Cortex of kidney (tissue), 1 donor: ENCODE measurements around the gene CD40LG.

Source experiments
- DNase-seq: peaks from one replicate; lab custom pipeline; 2025; lab: John Stamatoyannopoulos, UW

Gene CD40LG

DNA sequence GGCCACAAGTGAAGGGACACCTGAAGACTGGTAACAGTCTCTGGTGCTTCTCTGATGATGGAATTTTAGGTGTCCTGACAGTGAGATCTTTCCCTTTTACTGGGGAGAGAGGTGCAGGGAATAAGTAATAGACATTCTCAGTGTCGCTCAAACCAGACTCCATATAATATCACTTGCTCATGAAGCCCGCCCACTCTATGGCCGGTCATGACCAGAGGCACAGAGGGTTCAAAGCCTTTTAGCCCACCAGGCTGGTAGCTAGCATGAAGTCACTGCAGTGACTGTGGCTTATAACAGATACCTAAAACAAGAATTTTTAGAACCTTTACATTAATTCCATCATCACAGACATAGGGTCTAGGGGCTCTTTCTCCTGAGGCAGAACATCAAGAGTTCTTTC is 2.9 kb downstream of the CD40LG start:
- no peak for DNase-seq

DNA sequence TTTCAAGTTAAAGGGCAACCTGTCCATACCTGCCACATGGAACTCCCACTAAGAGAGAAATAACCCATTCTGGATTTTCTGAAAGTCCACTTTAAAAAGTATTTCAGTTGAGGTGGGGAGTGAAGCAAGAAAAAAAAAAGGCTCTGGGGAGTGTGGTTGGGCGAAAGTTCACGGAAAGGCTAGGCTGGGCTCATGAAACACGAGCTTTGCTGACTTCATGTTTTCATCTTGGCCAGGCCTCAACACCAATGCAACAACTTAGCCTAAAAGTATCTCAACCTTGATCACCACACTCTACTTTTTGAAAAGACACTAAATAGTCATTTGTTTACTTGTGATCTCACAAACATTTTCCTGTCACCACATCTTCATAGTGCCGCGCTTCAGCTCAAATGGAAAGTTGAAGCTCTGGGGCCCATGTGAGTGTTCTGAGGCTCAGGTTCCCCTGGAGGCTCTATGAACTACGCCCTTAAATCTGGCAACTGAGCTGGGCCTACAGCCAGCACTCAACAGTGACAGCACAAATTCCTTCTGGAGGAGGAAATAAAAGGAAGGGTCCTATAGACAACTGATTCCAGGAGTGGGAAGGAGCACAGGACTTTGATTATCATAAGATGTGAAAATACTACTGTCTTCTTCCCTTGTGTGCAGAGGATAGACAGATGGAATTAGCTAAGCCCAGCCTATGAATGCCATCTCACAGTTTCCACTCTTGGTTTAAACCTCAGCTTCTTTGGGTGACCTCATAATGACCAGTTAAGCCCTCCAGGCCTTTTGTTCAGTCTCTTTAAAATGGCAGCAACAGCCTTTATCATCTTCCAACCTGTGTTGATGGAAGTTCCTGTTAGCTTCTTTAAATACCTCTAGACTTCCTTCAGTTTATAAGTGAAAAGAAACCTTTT is 5.1 kb downstream of the CD40LG start:
- DNase-seq = no peak

DNA sequence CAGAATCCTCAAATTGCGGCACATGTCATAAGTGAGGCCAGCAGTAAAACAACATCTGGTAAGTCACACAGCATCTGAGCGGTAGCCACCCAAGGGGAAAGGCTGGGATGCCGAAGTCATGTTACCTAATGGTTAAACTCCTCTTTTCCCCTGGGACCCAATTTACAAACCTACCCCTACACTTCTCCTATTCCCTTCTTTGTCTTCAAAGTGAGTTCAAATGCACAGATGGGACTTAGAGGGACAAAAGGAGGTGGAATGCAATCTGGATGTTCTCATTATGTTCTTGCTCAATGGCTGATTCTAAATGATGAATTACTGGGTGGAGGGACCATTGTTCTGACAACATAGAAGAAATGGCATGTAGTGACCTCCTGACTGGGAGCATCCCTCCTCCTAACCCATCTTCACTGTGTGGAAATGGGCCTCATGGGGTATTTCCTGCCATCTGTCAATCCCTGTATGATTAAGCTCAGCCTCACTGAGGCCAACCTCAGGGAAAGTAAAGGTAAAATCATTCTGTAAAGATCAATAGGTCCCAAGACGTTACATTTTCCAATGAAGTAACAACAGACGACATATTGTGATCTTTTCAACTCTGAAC is 8.5 kb downstream of the CD40LG start:
- no peak for DNase-seq

DNA sequence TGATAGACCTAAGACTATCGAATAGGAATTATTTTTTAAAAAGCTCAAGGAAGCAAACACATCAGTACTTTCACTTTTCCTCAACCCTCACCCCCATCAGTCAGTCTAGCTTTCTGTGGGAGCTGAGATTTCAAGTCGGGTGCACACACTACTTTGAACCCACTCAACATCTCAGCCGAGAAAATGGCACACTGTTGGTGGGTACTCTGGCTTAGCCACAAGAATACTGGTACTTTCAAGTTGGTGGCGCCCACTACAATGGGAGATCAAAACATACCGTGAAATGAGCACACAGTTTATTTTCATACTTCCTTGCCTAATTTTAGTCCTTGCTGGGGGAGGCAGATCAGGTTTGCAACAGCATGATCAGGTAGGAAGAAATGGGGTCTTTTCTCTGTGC is 10.2 kb downstream of the CD40LG start:
- no peak for DNase-seq

- no peak for DNase-seq
These were observed 11.2 kb downstream of the CD40LG start for GRCh38 chrX:136659174-136659573.

DNA sequence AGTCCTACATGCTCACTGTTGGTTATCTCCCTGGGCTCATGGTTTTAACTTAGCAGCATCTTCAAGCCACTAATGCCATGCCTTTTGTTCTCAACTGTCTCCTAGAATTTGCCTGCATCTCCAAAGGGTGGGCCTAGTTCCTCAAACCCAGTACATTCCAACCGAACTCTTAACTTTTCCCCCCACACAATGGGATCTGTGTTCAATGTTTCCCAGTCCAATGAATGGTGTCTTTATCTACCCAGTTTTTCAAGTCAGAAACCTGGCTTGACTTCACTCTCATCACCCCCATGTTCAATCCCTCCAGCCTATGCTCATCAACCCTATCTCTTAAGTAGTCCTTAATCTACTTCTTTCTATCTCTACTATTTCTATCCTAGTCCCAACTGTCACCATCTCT is 12.9 kb downstream of the CD40LG start:
- DNase-seq = no peak

GRCh38 chrX:136662104-136662503 is 14.1 kb downstream of the CD40LG start:
- no peak for DNase-seq

DNA sequence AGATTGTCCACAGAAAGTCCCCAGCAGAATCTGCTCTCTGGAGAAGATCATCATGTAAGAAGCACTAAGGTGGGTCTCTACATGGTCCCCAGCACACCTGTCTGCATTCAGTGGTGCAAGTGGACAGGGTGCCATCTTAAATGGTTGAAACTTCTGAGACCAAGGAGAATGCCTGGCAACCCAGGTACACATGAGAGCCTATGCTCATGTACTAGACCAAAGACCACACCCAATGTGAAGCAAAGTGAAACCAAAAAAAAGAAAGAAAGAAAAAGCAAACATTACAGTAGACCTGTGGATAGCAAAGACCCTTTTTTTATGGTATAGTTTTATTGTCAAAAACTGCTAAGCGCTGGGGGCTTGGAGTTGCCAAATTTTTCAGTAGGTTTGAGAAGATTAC is 15.0 kb downstream of the CD40LG start:
- no peak for DNase-seq

- no peak for DNase-seq
These were observed 17.4 kb downstream of the CD40LG start for GRCh38 chrX:136665258-136665900.

- no peak for DNase-seq
These were observed 18.1 kb downstream of the CD40LG start for GRCh38 chrX:136666088-136666487.

GRCh38 chrX:136667446-136668168 is 19.6 kb downstream of the CD40LG start:
- DNase-seq = no peak

DNA sequence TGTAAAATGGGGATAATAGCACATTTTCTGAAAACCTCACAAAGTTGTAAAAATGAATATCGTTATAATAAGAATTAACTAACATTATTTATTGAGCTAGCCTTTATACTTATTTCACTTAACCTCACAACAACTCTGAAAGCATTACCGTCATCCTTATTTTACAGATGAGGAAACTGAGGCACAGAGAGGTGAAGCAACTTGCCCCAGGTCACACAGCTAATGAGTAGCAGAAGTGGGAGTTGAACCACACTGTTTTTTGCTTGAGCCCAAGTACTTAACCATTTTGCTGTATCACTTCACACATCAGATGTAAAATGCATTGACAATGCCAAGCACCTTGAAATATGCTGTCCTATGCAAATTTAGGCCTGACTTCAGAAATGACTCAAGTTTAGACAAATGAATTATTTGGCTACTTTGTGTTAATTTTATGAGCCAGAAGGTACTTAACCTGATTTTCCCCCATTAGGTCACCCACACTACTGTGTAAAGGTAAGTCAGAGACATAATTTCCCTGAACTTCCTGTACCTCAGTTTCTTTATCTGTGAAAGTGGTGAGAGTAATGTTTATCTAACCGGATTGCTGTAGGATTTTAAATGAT is 23.1 kb downstream of the CD40LG start:
- no peak for DNase-seq

DNA sequence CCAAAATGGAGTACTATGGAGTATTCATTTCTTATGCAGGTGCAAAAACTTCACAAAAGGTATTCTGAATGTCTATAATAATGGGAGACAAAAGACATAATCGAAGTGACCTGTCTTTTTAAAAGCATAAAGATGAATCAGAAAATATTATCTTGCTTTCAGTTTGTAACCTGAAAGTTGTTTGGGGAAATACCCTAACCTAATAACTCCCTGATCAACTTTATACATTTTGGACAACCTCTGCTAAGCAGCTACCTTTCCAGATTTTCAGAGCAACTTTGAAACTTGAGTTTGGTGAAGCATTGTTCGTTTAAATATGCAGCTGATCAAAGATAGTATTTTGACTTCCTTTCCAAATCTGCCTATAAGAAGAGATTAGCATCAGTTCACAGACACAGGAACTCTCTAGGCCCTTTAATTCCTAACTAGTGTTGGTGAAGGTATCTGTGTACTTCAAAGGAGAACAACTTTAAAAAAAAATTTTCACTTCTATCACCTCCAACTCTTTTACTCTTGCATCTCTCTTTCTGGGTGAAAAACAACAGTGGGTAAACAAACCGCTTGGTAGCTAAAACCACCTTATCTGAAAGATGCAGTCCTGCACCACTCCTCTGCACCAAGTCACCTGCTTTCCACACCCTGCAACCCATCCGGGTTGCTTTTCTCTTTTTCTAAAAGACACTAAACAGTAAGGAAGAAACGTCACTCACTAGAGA is 26.5 kb downstream of the CD40LG start:
- DNase-seq = no peak

DNA sequence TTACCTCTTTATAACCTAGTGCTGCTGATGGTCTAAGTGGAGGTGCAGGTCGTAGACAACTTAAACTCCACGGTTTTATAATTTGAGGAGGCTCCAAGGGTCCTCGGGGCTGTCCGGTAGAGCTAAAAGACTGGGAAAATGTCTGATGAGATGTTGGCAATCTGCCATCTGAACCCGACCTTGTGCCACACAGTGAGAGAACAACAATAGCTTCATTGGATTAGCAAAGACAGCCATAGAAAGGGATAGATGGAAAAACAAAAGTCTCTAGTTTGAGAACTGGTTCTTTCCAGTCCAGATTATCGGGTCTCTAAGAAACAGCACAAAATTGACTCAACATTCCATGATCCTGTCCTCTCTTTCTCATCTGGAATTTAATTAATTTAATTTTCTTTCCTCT is 31.6 kb downstream of the CD40LG start:
- DNase-seq = no peak

- DNase-seq = no peak
These were observed 36.2 kb downstream of the CD40LG start for GRCh38 chrX:136684120-136684519.

DNA sequence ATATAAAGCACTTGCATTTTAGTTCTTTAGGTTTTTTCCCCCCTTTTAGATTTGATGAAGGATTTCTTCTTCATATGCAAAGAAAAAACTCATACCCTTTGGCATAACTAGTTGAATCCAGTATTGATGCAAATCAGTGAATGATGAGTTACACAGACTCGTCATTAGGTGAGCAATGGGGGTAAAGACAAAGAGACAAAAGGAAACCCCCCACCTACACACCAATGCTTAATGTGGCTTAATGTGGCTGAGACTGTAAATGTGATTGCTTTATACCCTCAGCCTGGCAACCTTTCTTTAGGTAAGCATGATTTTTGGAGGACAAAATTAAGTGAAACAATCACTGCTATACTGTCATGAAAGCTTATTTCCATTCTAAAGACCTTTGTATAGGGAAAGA is 39.5 kb downstream of the CD40LG start:
- no peak for DNase-seq

GRCh38 chrX:136689436-136689835 is 41.5 kb downstream of the CD40LG start:
- no peak for DNase-seq

DNA sequence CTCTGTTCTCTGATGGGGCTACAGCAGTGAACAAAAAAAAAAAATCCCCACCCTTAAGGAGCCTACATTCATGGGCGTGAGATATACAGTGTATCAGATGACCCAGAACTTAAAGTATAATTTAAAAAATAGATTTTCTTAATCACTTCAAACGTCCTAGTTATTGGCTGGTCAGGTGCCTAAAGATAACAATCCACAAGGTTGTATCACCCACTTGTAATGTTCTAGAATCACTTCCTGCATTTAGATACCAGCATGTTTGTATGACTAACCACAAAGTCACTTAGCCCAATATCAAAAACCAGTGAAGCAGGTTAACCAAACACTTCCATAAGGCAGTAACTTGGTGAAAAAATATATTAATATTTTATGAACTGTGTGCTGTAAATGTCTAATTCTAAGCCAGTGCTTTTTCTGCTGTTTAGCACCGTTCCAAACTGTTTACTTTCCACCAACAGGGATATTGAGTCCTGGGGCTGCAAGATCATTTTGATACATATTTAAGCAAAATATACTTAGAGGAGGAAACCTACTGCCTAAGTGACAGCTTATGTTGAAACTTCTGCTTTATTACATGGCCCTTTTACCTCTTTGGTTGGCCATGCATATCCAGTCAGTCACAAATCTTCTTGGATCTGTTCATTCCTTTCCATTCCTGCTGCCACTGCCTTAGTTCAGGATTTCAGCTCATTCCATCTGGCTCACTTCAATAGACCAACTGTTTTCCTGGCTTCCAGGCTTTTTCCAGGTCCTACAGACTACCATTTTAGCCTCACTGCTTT is 43.3 kb downstream of the CD40LG start:
- DNase-seq = no peak

DNA sequence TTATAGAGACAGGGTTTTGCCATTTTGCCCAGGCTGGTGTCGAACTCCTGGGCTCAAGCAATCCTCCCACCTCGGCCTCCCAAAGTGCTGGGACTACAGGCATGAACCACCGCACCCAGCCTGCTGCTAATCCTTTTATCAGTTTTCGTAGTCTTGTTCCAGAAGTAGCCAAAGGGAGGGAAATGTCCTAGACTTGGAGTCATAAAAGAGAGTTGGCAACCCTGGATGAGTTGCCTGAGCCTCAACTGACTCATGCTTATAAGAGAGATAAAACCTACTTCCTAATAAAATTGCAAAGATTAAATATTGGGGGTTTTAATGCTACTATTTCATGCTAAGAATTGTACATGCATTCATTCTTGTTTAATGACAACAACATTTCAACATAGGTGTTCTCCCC is 44.3 kb downstream of the CD40LG start:
- no peak for DNase-seq

DNA sequence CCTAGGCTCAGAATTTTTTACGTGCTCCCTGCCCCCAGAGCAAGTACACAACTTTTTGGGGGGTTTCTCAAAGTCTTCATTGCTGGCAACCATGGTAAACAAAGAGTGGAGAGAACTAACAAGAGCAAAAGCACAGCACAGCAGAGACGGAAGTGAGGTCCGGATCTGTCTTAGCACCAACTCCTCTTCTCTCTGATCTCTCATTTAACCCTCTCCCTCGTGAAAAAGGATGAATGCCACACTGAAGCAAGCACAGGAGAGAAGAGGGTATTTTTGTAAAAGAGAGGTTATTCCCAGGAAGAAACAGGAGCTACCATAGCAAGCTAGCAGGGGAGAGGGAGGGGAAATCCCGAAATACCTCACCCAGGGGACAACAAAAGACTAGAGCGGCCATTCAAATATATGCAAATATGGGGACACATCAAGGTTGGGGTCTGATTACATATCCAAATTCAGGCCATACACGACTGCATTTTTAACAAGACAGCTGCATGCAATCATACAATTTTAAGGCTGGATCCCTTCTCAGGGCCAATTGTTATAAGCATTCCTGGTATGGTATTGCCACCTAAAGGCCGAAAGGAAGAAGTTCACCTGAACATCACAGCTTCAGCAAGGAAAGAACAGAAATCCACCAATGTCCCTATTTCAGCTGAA is 46.6 kb downstream of the CD40LG start:
- DNase-seq = no peak
